ENCODE data around the gene TFDP2.

GRCh38 chr3:142033292-142033691, 116.1 kb downstream of the TFDP2 start:
- TF ChIP-seq CTCF (IDR thresholded peaks at IDR 0.05) (no peak), POLR2A (IDR thresholded peaks at IDR 0.05; ENCODE audit: low read depth) (no peak)

Measured in esophagus muscularis mucosa (tissue), 3 donors.